ENCODE results near the gene DLGAP4.

DNA sequence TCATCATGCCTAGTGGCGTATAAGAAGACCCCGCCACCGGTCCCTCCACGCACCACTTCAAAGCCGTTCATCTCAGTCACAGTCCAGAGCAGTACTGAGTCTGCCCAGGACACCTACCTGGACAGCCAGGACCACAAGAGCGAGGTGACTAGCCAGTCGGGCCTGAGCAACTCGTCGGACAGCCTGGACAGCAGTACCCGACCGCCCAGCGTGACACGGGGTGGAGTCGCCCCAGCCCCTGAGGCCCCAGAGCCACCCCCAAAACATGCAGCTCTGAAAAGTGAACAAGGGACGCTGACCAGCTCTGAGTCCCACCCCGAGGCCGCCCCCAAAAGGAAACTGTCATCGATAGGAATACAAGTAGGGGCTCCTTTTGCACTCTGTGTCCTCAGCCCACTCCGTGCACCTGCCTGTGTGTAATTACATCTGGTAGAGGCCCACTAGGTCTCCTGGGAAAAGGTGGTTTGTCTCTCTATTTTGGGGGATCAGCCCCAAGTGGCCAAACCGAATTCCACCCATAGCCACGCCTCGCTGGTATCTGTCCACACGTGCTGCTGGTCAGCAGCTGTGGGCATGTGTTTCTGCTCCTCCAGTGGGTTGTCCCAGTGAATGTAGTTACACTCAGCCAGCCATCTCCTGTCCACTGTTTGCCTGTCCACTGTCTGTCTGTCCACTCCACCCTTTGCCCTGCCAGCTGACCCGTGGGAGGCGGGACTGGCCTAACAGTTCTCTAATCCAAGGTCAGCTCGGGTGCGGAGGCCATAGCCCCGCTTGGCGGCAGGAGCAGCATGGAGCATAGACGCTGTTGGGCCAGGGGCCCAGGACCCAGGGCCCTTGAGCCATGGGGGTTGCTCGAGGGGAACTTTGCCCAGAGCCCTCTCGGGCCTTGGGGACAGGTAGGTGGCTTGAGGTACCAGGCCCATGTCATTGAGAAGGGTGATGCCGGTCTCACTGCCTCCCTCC lies 190.8 kb downstream of the DLGAP4 start:
- TF ChIP-seq POLR2A (IDR thresholded peaks at IDR 0.05; ENCODE audit: low read depth, low read length): no peak
- no peak for TF ChIP-seq TAF1 (IDR thresholded peaks at IDR 0.05; ENCODE audit: borderline replicate concordance, low read depth, low read length)
